Ishikawa (cell line): ENCODE measurements around the gene NR1I3.

ENCODE experiments used
- CEBPB ChIP-seq: IDR thresholded peaks from 2 replicates; pipeline ENCODE4 v1.6.1; 2012
- CREB1 ChIP-seq: IDR thresholded peaks from 2 replicates; pipeline ENCODE4 v1.6.1; 2012; ENCODE audit warnings: low read depth
- EGR1 ChIP-seq: IDR thresholded peaks from 2 replicates; pipeline ENCODE4 v1.6.1; 2012
- EP300 ChIP-seq: IDR thresholded peaks from 2 replicates; pipeline ENCODE4 v1.6.1; 2012; ENCODE audit warnings: borderline replicate concordance
- FOXM1 ChIP-seq: IDR thresholded peaks from 2 replicates; pipeline ENCODE4 v1.6.1; 2012; ENCODE audit warnings: low read depth, borderline replicate concordance
- NFIC ChIP-seq: IDR thresholded peaks from 2 replicates; pipeline ENCODE4 v1.6.1; 2012
- RAD21 ChIP-seq: IDR thresholded peaks from 2 replicates; pipeline ENCODE4 v1.6.1; 2012; ENCODE audit warnings: low read depth
- REST ChIP-seq: IDR thresholded peaks from 2 replicates; pipeline ENCODE4 v1.6.1; 2012; ENCODE audit warnings: low read depth, mild to moderate bottlenecking
- TAF1 ChIP-seq: IDR thresholded peaks from 2 replicates; pipeline ENCODE4 v1.6.1; 2012; ENCODE audit warnings: low read depth, mild to moderate bottlenecking
- TCF12 ChIP-seq: IDR thresholded peaks from 2 replicates; pipeline ENCODE4 v1.6.1; 2012; ENCODE audit warnings: low read depth
- TEAD4 ChIP-seq: IDR thresholded peaks from 2 replicates; pipeline ENCODE4 v1.6.1; 2012
- YY1 ChIP-seq: IDR thresholded peaks from 2 replicates; pipeline ENCODE4 v1.6.1; 2012; ENCODE audit warnings: low read depth
- ZBTB7A ChIP-seq: IDR thresholded peaks from 2 replicates; pipeline ENCODE4 v1.6.1; 2012; ENCODE audit warnings: low read depth
- TF ChIP-seq, protein P1 (sequence below): IDR thresholded peaks from 2 replicates; pipeline ENCODE4 v1.6.1; 2012
- TF ChIP-seq, protein P2 (sequence below): IDR thresholded peaks from 2 replicates; pipeline ENCODE4 v1.6.1; 2012

Gene NR1I3

GRCh38 chr1:161193561-161194235 is 44.3 kb downstream of the NR1I3 start:
- TF ChIP-seq TAF1 (no peak), YY1 (no peak), ZBTB7A (no peak), REST (no peak), NFIC (no peak), TCF12 (no peak), RAD21 (no peak), EGR1 (no peak), CREB1 (no peak), EP300 (no peak)
- TF ChIP-seq, protein P1, sequence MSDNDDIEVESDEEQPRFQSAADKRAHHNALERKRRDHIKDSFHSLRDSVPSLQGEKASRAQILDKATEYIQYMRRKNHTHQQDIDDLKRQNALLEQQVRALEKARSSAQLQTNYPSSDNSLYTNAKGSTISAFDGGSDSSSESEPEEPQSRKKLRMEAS = no peak
- TF ChIP-seq, protein P2, sequence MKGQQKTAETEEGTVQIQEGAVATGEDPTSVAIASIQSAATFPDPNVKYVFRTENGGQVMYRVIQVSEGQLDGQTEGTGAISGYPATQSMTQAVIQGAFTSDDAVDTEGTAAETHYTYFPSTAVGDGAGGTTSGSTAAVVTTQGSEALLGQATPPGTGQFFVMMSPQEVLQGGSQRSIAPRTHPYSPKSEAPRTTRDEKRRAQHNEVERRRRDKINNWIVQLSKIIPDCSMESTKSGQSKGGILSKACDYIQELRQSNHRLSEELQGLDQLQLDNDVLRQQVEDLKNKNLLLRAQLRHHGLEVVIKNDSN = no peak

DNA sequence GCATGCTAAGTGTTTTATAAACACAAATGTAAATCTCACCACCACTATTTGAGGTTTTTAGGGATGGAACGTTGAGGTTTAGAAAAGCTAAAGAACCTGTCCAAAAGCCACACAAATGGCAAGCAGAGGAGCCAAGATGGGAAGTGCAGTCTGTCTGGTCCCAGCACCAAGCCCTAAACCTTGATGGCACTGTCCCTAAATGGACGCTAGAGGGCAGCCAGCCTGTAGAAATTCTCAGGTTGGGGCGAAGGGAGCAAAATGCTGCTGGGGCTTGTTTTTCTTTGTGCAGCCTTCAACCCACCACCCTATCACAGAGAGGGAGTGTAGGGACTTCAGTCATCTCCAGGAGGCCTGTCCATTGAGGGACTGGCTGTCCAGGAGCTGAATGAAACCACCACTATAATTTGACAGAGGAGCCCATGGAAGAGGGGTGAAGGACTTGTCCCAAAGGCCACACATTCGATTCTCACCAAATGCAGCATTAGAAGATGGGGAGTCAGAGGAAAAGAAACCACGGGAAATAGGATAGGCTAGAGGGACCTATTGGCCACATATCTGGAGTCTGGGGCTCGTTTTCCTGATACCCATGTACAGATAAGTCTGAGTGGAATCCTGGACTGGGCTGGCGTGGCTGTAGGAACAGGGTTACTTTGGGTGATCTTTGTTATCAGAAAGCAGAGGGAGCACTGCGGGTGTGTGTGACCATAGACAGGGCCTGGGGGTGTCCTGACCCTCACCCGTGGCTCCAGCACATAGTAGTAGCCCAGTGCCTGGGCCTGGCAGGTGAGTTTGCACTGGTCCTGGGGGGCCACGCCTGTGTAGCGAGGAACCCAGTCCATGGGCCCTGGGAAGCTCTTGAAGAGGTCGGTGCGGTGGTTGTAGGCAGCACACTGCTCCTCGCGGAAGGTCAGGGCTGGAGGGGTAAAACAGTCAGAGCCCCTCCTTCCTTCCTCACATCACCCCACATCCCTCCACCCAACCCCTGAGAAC is 45.2 kb downstream of the NR1I3 start:
- TF ChIP-seq FOXM1 (no peak), RAD21 (peak; percentile 72)
- TF ChIP-seq, protein P1 = no peak

DNA sequence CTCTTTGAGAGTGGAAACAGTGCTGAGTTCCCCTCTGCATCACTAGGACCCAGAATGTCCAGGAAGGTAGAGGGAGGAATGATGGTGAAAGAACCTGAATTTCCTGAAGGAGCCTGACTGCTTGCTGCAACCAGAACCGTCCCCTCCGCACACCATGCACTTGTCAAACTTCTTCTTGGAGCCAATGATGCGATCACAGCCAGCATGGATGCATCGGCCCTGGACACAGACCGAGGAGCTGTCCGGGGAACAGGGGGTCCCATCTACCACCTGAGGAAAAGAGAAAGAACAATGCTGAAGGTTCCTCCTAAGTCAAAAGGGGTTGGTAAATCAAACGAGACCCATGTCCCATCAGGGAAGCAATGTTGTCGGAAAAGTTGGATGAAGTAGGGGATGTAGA is 46.0 kb downstream of the NR1I3 start:
- TF ChIP-seq RAD21 (no peak), REST (no peak), FOXM1 (no peak), YY1 (no peak), ZBTB7A (no peak)

- no peak for TF ChIP-seq EP300
- TF ChIP-seq RAD21 = no peak
- TF ChIP-seq EGR1 = no peak
- TF ChIP-seq CREB1 = no peak
- TF ChIP-seq REST = no peak
- no peak for TF ChIP-seq FOXM1
These were observed 47.0 kb downstream of the NR1I3 start for GRCh38 chr1:161190962-161191521.

DNA sequence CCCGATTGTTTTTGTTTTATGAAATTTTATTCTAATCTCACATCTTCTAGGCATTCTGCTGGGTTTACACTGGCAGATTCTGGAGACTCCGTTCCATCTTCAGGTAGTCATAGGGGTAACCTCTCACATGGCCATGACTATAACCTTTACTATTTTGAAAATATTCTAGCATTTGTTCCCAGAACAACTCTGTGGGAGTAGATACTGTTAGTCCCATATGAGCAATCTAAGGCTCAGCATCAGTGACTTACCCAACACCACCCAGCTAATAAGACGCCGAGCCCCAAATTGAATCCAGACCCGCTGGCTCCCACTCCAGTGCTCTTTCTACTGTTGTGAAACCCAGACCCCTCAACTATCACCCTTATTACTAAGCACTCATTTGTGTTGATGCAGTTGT is 49.0 kb downstream of the NR1I3 start:
- TF ChIP-seq ZBTB7A (no peak), EP300 (no peak), EGR1 (no peak), RAD21 (no peak), YY1 (no peak), REST (no peak), NFIC (no peak), TAF1 (no peak), TEAD4 (no peak), TCF12 (no peak), CEBPB (no peak), FOXM1 (no peak), CREB1 (no peak)
- TF ChIP-seq, protein P2 = no peak
- TF ChIP-seq, protein P1 = no peak
